Fibroblast of the aortic adventitia (primary cell): Measurements from ENCODE around the gene MACIR. TPM values are rescaled to one million over a fixed set of nuclear protein-coding genes. Genes with fewer than 3 reads are reported as not detected.
A peak's percentile ranks its signal among the peaks of the same experiment; 100 is the strongest.

Source experiments
- DNase-seq: peaks from one replicate; pipeline ENCODE4 v3.0.0-alpha.2; 2010; ENCODE audit warnings: low read depth
- H3K4me3 ChIP-seq: 2 replicates; pipeline ENCODE4 v1.5.1; 2011; ENCODE audit warnings: low read depth, mild to moderate bottlenecking, control low read depth, low read length, moderate library complexity
- CTCF ChIP-seq: IDR thresholded peaks from 2 replicates; pipeline ENCODE4 v1.5.1; 2011; ENCODE audit warnings: mild to moderate bottlenecking, low read length, control low read depth, inconsistent platforms; ENCODE audit not compliant: insufficient read depth
- total RNA-seq: library from RNA; depleted of rRNA; stranded (reverse); fragments of >200 nt; gene quantifications from 2 replicates; pipeline ENCODE4 v1.2.3, GENCODE V29; 2012; ENCODE audit warnings: low replicate concordance

Gene MACIR
- total RNA-seq, 1 donor, result 13.8 TPM

GRCh38 chr5:103256178-103256577 is 2.4 kb upstream of the MACIR start:
- H3K4me3 ChIP-seq, result no peak overlapping the region
- peak; percentile 19 for TF ChIP-seq CTCF
- DNase-seq, result no peak

GRCh38 chr5:103258957-103259704 is 568 bp downstream of the MACIR start:
- peak overlapping the region; percentile 86 for H3K4me3 ChIP-seq
- TF ChIP-seq CTCF, result no peak
- no peak for DNase-seq

- TF ChIP-seq CTCF, result peak; percentile 8
- DNase-seq, result peak; percentile 47
Measured at GRCh38 chr5:103259705-103260355, 1.3 kb downstream of the MACIR start.

GRCh38 chr5:103260951-103261350 is 2.4 kb downstream of the MACIR start:
- no peak for DNase-seq
- no peak for TF ChIP-seq CTCF
- peak overlapping the region; percentile 3 for H3K4me3 ChIP-seq

More at GRCh38 chr5:103259705-103260355, 1.3 kb downstream of the MACIR start:
- peak overlapping the region; percentile 86 for H3K4me3 ChIP-seq

GRCh38 chr5:103262422-103262871 is 3.9 kb downstream of the MACIR start:
- no peak overlapping the region for H3K4me3 ChIP-seq
- TF ChIP-seq CTCF, result no peak
- DNase-seq, result peak; percentile 70

GRCh38 chr5:103263054-103263453 is 4.5 kb downstream of the MACIR start:
- no peak for TF ChIP-seq CTCF
- DNase-seq, result no peak
- no peak overlapping the region for H3K4me3 ChIP-seq
